ENCODE data around the gene TGIF2.

DNA sequence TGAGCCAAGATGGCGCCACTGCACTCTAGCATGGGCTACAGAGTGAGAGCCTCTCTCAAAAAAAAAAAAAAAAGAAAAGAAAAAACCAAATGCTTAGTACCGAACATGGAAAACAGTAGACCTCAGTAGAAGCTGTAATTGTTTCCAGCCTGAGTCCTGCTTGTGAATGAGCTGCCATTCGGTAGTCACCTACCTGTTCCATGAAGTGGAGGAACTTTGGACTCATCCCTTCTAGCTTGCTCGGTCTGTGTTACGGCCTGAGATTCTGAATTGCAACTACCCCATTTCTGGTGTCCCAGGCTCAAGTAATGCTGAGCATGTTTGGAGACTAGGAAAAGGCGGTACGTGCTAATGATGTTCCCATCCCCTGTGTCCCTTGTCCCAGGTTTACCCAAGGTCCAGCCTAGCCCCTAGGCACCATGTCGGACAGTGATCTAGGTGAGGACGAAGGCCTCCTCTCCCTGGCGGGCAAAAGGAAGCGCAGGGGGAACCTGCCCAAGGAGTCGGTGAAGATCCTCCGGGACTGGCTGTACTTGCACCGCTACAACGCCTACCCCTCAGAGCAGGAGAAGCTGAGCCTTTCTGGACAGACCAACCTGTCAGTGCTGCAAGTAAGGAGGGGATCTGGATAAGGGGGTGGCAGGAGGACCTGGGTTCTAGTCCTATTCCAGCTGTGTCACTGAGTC is 5.1 kb downstream of the TGIF2 start:
- TF ChIP-seq CTCF (IDR thresholded peaks at IDR 0.05; ENCODE audit: extremely low read depth in 1 of 2, insufficient read depth in 1 of 2, low read depth in 1 of 2, low read length in 2 of 2) (no peak), POLR2A (IDR thresholded peaks at IDR 0.05; ENCODE audit: low read depth, low read length) (no peak), EZH2 (IDR thresholded peaks at IDR 0.05; ENCODE audit: borderline replicate concordance, low read depth, low read length, severe bottlenecking) (no peak)
